Stomach smooth muscle (tissue), 2 donors: Measurements from ENCODE around the gene ZNF274.
A peak's percentile ranks its signal among the peaks of the same experiment; 100 is the strongest.

Source experiments
- H3K27ac ChIP-seq: one replicate; pipeline ENCODE4 v1.7.0; 2013; ENCODE audit warnings: mild to moderate bottlenecking, low read length, inconsistent platforms
- H3K27me3 ChIP-seq, 2 donors: one replicate each; pipeline ENCODE4 v1.7.0; 2013; ENCODE audit warnings: low read length in 2 of 2; ENCODE audit not compliant: insufficient read depth in 2 of 2, control insufficient read depth in 1 of 2
- H3K36me3 ChIP-seq, 2 donors: one replicate each; pipeline ENCODE4 v1.7.0; 2013; ENCODE audit warnings: low read length in 2 of 2; ENCODE audit not compliant: control insufficient read depth in 2 of 2, insufficient read depth in 2 of 2
- H3K4me1 ChIP-seq: one replicate; pipeline ENCODE4 v1.7.0; 2013; ENCODE audit warnings: low read length; ENCODE audit not compliant: control insufficient read depth, insufficient read depth
- H3K4me3 ChIP-seq, 2 donors: one replicate each; pipeline ENCODE4 v1.7.0; 2013; ENCODE audit warnings: low read length in 2 of 2
- H3K9ac ChIP-seq, 2 donors: one replicate each; pipeline ENCODE4 v1.7.0; 2013; ENCODE audit warnings: low read length in 2 of 2, mild to moderate bottlenecking in 1 of 2
- H3K9me3 ChIP-seq, 2 donors: one replicate each; pipeline ENCODE4 v1.7.0; 2013; ENCODE audit warnings: low read length in 2 of 2; ENCODE audit not compliant: control insufficient read depth in 2 of 2
- donor health status: healthy.
- donor health status: Pancreatic carcinoma.

ZNF274 gene

GRCh38 chr19:58213075-58213369 is 30.2 kb downstream of the ZNF274 start:
- no peak overlapping the region for H3K27ac ChIP-seq
- no peaks in the 10 kb centered on the region for H3K27me3 ChIP-seq
- H3K4me1 ChIP-seq, result no peaks in the 10 kb centered on the region
- H3K36me3 ChIP-seq, result peaks cover 54 to 56% of the 10 kb centered on the region in 2 donors
- no peak overlapping the region for H3K9ac ChIP-seq
- peaks cover 62 to 95% of the 10 kb centered on the region in 2 donors for H3K9me3 ChIP-seq
- H3K4me3 ChIP-seq, result peak overlapping the region in 1 of 2 donors; percentile 49

- Histone ChIP-seq H3K4me3 (no peak overlapping the region), H3K9me3 (peaks cover 40 to 60% of the 10 kb centered on the region in 2 donors), H3K27ac (no peak overlapping the region), H3K27me3 (no peaks in the 10 kb centered on the region), H3K4me1 (no peaks in the 10 kb centered on the region), H3K36me3 (peaks cover 15% of the 10 kb centered on the region in 2 donors), H3K9ac (no peak overlapping the region)
Observed at GRCh38 chr19:58217069-58217481, 34.2 kb downstream of the ZNF274 start.

- no peaks in the 10 kb centered on the region for H3K27me3 ChIP-seq
- H3K27ac ChIP-seq, result no peak overlapping the region
- H3K4me3 ChIP-seq, result no peak overlapping the region
- H3K36me3 ChIP-seq, result peaks cover 8% of the 10 kb centered on the region in 2 donors
- H3K9me3 ChIP-seq, result peaks cover 33 to 53% of the 10 kb centered on the region in 2 donors
- no peaks in the 10 kb centered on the region for H3K4me1 ChIP-seq
- H3K9ac ChIP-seq, result no peak overlapping the region
Observed at GRCh38 chr19:58217607-58218391, 34.9 kb downstream of the ZNF274 start.

GRCh38 chr19:58218899-58219298 is 36.0 kb downstream of the ZNF274 start:
- H3K27me3 ChIP-seq, result no peaks in the 10 kb centered on the region
- H3K9me3 ChIP-seq, result peaks cover 23 to 42% of the 10 kb centered on the region in 2 donors
- no peak overlapping the region for H3K27ac ChIP-seq
- no peaks in the 10 kb centered on the region for H3K36me3 ChIP-seq
- H3K4me3 ChIP-seq, result no peak overlapping the region
- H3K9ac ChIP-seq, result no peak overlapping the region
- no peaks in the 10 kb centered on the region for H3K4me1 ChIP-seq

- Histone ChIP-seq H3K9me3 (peaks cover 14 to 27% of the 10 kb centered on the region in 2 donors), H3K9ac (peak overlapping the region; percentile 71 to 82), H3K27ac (peak overlapping the region; percentile 79), H3K4me1 (peaks cover 16% of the 10 kb centered on the region), H3K27me3 (no peaks in the 10 kb centered on the region), H3K36me3 (peaks cover 18 to 25% of the 10 kb centered on the region in 2 donors), H3K4me3 (peak overlapping the region; percentile 86 to 88)
Observed at GRCh38 chr19:58227964-58228584, 45.2 kb downstream of the ZNF274 start.

- Histone ChIP-seq H3K9me3 (peaks cover 16 to 29% of the 10 kb centered on the region in 2 donors), H3K27ac (peak within 1 kb of the TSS; percentile 79)
Observed at GRCh38 chr19:58228585-58229254, 45.9 kb downstream of the ZNF274 start, which contains the start of gene ZNF544. TSS of gene ZNF544 (plus strand) at chr19:58228914. CDS start at chr19:58244024, 15,110 bp downstream.

GRCh38 chr19:58229255-58229639 is 46.4 kb downstream of the ZNF274 start:
- Histone ChIP-seq H3K9ac (peak overlapping the region in 1 of 2 donors; percentile 82), H3K4me1 (peaks cover 16% of the 10 kb centered on the region)

More at GRCh38 chr19:58228585-58229254, 45.9 kb downstream of the ZNF274 start, which contains the start of gene ZNF544:
- H3K4me3 ChIP-seq, result peak within 1 kb of the TSS; percentile 86 to 88
- H3K36me3 ChIP-seq, result peaks cover 24 to 27% of the 10 kb centered on the region in 2 donors
- no peaks in the 10 kb centered on the region for H3K27me3 ChIP-seq
- peaks cover 16% of the 10 kb centered on the region for H3K4me1 ChIP-seq
- H3K9ac ChIP-seq, result peak within 1 kb of the TSS; percentile 71 to 82

GRCh38 chr19:58237324-58237723 is 54.5 kb downstream of the ZNF274 start:
- H3K4me3 ChIP-seq, result no peak overlapping the region
- H3K9me3 ChIP-seq, result peaks cover 20 to 54% of the 10 kb centered on the region in 2 donors
- H3K4me1 ChIP-seq, result no peaks in the 10 kb centered on the region
- H3K36me3 ChIP-seq, result peaks cover 48 to 53% of the 10 kb centered on the region in 2 donors
- no peaks in the 10 kb centered on the region for H3K27me3 ChIP-seq
- H3K9ac ChIP-seq, result no peak overlapping the region
- H3K27ac ChIP-seq, result no peak overlapping the region

More at GRCh38 chr19:58229255-58229639, 46.4 kb downstream of the ZNF274 start:
- H3K27ac ChIP-seq, result no peak overlapping the region
- peak overlapping the region; percentile 71 to 88 for H3K4me3 ChIP-seq
- peaks cover 16 to 35% of the 10 kb centered on the region in 2 donors for H3K9me3 ChIP-seq
- peaks cover 30 to 33% of the 10 kb centered on the region in 2 donors for H3K36me3 ChIP-seq
- no peaks in the 10 kb centered on the region for H3K27me3 ChIP-seq

GRCh38 chr19:58243351-58243750 is 60.5 kb downstream of the ZNF274 start:
- H3K27me3 ChIP-seq, result no peaks in the 10 kb centered on the region
- H3K36me3 ChIP-seq, result peaks cover 64 to 72% of the 10 kb centered on the region in 2 donors
- peaks cover 29 to 75% of the 10 kb centered on the region in 2 donors for H3K9me3 ChIP-seq
- H3K9ac ChIP-seq, result no peak overlapping the region
- no peaks in the 10 kb centered on the region for H3K4me1 ChIP-seq
- H3K4me3 ChIP-seq, result peak overlapping the region; percentile 29 to 35
- no peak overlapping the region for H3K27ac ChIP-seq

GRCh38 chr19:58248886-58249285 is 66.0 kb downstream of the ZNF274 start:
- Histone ChIP-seq H3K9me3 (peaks cover 47 to 85% of the 10 kb centered on the region in 2 donors), H3K27me3 (no peaks in the 10 kb centered on the region), H3K36me3 (peaks cover 70 to 77% of the 10 kb centered on the region in 2 donors), H3K9ac (no peak overlapping the region), H3K4me1 (no peaks in the 10 kb centered on the region), H3K27ac (no peak overlapping the region), H3K4me3 (peak overlapping the region in 1 of 2 donors; percentile 49)
